Measurements from ENCODE around the gene FBXO8. TPM values are rescaled to one million over a fixed set of nuclear protein-coding genes. Genes with fewer than 3 reads are reported as not detected.

Gene FBXO8
- polyA plus RNA-seq, 1 experiment = 28.9 TPM

DNA sequence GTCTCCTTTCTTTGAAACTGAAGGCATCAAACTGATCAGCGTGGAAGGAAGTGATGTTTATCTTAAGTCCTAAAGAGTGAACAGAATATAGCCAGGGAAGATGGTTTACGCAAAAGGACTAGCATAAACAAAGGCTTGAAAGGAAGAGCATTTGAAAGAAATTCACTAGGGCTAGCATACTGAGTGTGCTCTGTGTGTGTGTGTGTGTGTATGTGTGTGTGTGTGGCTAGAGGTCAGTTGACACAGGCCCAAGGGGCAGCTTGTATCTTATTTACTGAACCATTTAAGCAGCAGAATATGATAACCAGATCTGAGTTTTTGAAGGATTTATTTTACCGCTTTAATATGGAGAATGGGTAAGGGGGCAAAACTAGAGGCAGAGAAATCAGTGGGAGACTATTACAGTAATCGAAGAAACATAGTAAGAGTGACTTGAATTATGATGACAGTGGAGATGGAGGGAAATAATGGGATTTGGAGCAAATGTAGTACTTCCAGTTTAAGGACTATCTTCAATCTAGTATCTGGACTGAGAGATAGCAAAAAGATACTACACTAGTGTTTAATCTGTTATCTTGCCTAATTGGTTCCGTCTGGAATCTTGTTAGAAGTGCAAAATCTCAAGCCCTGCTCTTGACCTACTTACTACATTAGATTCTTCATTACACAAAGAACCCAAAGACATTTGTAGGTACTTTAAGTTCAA lies 37.2 kb upstream of the FBXO8 start:
- H3K9me3 ChIP-seq (ENCODE audit: control insufficient read depth, insufficient read depth, low read length) = no peaks in the 10 kb centered on the region
- CTCF ChIA-PET = interaction anchor here (0.6 to 2.4 kb wide), 3 partner anchors 98 to 344 kb away, joined by 5 to 14 read pairs (median 7); no protein-coding TSS in a partner anchor
- TF ChIP-seq, protein P1, sequence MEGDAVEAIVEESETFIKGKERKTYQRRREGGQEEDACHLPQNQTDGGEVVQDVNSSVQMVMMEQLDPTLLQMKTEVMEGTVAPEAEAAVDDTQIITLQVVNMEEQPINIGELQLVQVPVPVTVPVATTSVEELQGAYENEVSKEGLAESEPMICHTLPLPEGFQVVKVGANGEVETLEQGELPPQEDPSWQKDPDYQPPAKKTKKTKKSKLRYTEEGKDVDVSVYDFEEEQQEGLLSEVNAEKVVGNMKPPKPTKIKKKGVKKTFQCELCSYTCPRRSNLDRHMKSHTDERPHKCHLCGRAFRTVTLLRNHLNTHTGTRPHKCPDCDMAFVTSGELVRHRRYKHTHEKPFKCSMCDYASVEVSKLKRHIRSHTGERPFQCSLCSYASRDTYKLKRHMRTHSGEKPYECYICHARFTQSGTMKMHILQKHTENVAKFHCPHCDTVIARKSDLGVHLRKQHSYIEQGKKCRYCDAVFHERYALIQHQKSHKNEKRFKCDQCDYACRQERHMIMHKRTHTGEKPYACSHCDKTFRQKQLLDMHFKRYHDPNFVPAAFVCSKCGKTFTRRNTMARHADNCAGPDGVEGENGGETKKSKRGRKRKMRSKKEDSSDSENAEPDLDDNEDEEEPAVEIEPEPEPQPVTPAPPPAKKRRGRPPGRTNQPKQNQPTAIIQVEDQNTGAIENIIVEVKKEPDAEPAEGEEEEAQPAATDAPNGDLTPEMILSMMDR (IDR thresholded peaks at IDR 0.05; ENCODE audit: low read depth, low read length) = no peak
- no peak overlapping the region for H3K4me3 ChIP-seq (ENCODE audit: low read depth, low read length)
- no peak overlapping the region for H3K27ac ChIP-seq (ENCODE audit: low read depth, low read length)
- no peak for DNase-seq (ENCODE audit: low read depth, low spot score)
- no peaks in the 10 kb centered on the region for H3K27me3 ChIP-seq (ENCODE audit: control insufficient read depth, insufficient read depth, low read length)
- POLR2A ChIA-PET = no interaction called here

DNA sequence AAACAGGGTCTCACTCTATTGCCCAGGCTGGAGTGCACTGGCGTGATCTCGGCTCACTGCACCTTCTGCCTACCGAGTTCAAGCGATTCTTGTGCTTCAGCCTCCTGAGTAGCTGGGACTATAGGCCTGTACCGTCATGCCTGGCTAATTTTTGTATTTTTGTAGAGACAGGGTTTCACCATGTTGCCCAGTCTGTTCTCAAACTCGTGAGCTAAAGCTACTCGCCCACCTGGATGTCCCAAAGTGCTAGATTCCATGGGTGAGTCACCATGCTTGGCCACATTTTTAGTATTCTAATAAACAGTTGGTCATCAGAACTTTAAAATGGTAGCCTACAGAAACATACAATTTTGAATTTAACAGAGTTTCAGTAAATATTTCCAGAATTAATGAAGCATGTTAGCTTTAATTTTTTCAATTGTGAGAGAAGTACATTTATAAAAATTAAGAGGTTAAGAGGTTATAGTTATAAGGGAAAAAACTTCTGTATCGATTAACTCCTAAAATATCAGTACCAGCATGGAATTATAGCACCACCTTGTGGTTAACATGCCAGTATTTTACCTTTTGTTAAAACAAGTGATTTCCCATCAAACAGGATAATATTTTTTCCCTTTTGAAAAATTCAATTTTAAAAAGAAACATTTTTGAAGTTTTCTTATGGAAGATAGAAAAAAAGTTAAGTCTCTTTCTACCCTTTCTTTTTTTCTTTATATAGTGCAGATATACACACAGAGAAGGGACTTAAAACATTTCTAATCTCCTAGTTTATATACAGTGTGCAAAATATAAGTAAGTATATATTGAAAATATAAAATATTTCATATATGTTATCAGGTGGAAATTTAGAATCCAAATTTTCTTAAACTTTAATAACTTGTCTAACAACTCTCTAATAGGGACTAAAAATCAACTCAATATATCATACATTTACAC lies 35.6 kb upstream of the FBXO8 start:
- TF ChIP-seq, protein P1 (IDR thresholded peaks at IDR 0.05; ENCODE audit: low read depth, low read length) = peak; percentile 74
- Histone ChIP-seq H3K4me3 (ENCODE audit: low read depth, low read length) (no peak overlapping the region), H3K27ac (ENCODE audit: low read depth, low read length) (no peak overlapping the region), H3K9me3 (ENCODE audit: control insufficient read depth, insufficient read depth, low read length) (no peaks in the 10 kb centered on the region), H3K27me3 (ENCODE audit: control insufficient read depth, insufficient read depth, low read length) (no peaks in the 10 kb centered on the region)
- no peak for DNase-seq (ENCODE audit: low read depth, low spot score)
- POLR2A ChIA-PET = no interaction called here
- CTCF ChIA-PET = interaction anchor here (0.5 to 2.4 kb wide), 40 partner anchors 9 to 1805 kb away, joined by 3 to 16 read pairs (median 4); partner anchors contain the start of genes CEP44, FBXO8, HAND2 and SCRG1

DNA sequence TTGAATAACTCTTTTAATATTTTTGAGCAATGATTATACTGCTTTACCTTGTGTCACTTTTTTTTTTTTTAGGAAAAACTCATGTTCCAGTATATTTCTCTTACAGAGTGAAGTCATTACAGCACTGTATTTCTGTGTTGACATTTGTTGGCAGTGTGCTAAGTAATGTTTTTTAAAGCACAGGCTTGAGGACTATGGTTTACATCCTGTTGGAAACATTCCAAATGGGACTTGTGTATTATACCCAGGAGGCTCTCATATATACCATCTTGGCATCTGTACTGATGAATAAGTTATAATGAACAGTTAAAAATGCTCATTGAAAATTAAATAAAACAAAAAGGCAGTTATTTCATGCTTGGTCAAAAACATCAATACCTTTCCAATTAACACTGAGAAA lies 34.1 kb upstream of the FBXO8 start:
- Histone ChIP-seq H3K27me3 (ENCODE audit: control insufficient read depth, insufficient read depth, low read length) (no peaks in the 10 kb centered on the region), H3K27ac (ENCODE audit: low read depth, low read length) (no peak overlapping the region), H3K4me3 (ENCODE audit: low read depth, low read length) (no peak overlapping the region), H3K9me3 (ENCODE audit: control insufficient read depth, insufficient read depth, low read length) (no peaks in the 10 kb centered on the region)
- no peak for DNase-seq (ENCODE audit: low read depth, low spot score)
- POLR2A ChIA-PET = no interaction called here
- CTCF ChIA-PET = no interaction called here
- TF ChIP-seq, protein P1 (IDR thresholded peaks at IDR 0.05; ENCODE audit: low read depth, low read length) = no peak

DNA sequence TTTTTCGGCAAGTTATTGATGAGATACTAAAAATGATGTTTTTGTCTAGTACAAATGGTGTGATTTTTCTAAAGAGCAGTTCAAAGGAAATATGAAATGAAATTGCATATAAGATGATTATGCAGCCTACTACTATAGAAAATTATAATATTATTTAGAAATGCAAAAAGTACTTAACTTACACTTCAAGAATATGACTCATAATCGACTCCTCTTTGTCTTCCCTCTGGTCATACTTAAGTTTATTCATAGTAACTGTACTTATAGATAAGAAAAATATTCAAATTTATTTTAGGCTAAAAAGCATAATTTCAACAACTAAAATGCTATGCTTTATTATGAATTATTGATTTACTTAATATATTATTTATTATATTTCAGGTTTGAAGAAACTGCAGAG lies 33.5 kb upstream of the FBXO8 start:
- Histone ChIP-seq H3K27ac (ENCODE audit: low read depth, low read length) (no peak overlapping the region), H3K4me3 (ENCODE audit: low read depth, low read length) (no peak overlapping the region), H3K9me3 (ENCODE audit: control insufficient read depth, insufficient read depth, low read length) (no peaks in the 10 kb centered on the region), H3K27me3 (ENCODE audit: control insufficient read depth, insufficient read depth, low read length) (no peaks in the 10 kb centered on the region)
- no peak for DNase-seq (ENCODE audit: low read depth, low spot score)
- CTCF ChIA-PET = no interaction called here
- TF ChIP-seq, protein P1 (IDR thresholded peaks at IDR 0.05; ENCODE audit: low read depth, low read length) = no peak
- POLR2A ChIA-PET = no interaction called here

DNA sequence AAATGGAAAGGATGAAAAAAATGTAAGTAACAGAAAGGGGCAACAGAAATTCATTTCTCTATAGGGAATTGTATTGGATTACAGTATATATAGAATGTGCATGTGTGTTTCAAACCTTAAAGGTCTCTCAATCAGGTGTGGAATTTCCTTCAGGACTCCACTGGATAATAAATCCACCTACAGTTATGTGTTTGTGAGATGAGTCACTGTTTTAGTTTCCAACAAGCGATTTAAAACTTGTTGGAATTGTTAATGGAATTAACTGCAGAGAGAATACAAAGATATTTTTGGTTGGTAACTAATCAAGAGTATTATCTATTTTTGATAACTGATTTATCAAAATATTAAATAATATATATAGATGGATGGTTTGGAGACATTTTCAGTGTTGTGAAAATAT lies 33.1 kb upstream of the FBXO8 start:
- DNase-seq (ENCODE audit: low read depth, low spot score) = no peak
- Histone ChIP-seq H3K27me3 (ENCODE audit: control insufficient read depth, insufficient read depth, low read length) (no peaks in the 10 kb centered on the region), H3K4me3 (ENCODE audit: low read depth, low read length) (no peak overlapping the region), H3K27ac (ENCODE audit: low read depth, low read length) (no peak overlapping the region), H3K9me3 (ENCODE audit: control insufficient read depth, insufficient read depth, low read length) (no peaks in the 10 kb centered on the region)
- TF ChIP-seq, protein P1 (IDR thresholded peaks at IDR 0.05; ENCODE audit: low read depth, low read length) = no peak
- POLR2A ChIA-PET = no interaction called here
- CTCF ChIA-PET = interaction anchor here (1.3 kb wide), 1 partner anchor 94 kb away, joined by 3 read pairs; no protein-coding TSS in a partner anchor
